Neural progenitor cell (in vitro differentiated cells): ENCODE measurements around the gene VAV2. TPM values are rescaled to one million over a fixed set of nuclear protein-coding genes. Genes with fewer than 3 reads are reported as not detected.

ENCODE experiments used
- DNase-seq: peaks from one replicate; pipeline ENCODE4 v3.0.0-alpha.2; 2016; ENCODE audit warnings: low spot score
- H2AFZ ChIP-seq: fragments of 200-600 bp; sonication (generic); replicated peaks from 2 replicates; pipeline ENCODE4 v1.6.1; 2016; ENCODE audit warnings: antibody characterized with exemption
- H3F3A ChIP-seq: fragments of 200-600 bp; sonication (generic); 2 replicates; pipeline ENCODE4 v1.6.1; 2016; ENCODE audit warnings: antibody characterized with exemption, low read depth
- H3K27ac ChIP-seq: fragments of 200-600 bp; sonication (generic); 2 replicates; pipeline ENCODE4 v1.5.1; 2016; ENCODE audit warnings: mild to moderate bottlenecking
- H3K27me3 ChIP-seq: fragments of 200-600 bp; sonication (generic); 2 replicates; pipeline ENCODE4 v1.6.1; 2016; ENCODE audit warnings: mild to moderate bottlenecking, moderate library complexity
- H3K36me3 ChIP-seq: fragments of 200-600 bp; sonication (generic); 2 replicates; pipeline ENCODE4 v1.5.1; 2016
- H3K4me1 ChIP-seq: fragments of 200-600 bp; sonication (generic); 2 replicates; pipeline ENCODE4 v1.6.1; 2016; ENCODE audit warnings: mixed run types
- H3K4me2 ChIP-seq: fragments of 200-600 bp; sonication (generic); 2 replicates; pipeline ENCODE4 v1.6.1; 2016
- H3K4me3 ChIP-seq: fragments of 200-600 bp; sonication (generic); 2 replicates; pipeline ENCODE4 v1.5.1; 2016
- H3K79me2 ChIP-seq: fragments of 200-600 bp; sonication (generic); 2 replicates; pipeline ENCODE4 v1.6.1; 2016; ENCODE audit warnings: low read depth
- H3K9ac ChIP-seq: fragments of 200-600 bp; sonication (generic); 2 replicates; pipeline ENCODE4 v1.6.1; 2016
- H3K9me3 ChIP-seq: fragments of 200-600 bp; sonication (generic); 2 replicates; pipeline ENCODE4 v1.5.1; 2016; ENCODE audit warnings: low read depth
- H4K20me1 ChIP-seq: fragments of 200-600 bp; sonication (generic); 2 replicates; pipeline ENCODE4 v1.6.1; 2016; ENCODE audit warnings: low read depth
- H3K27ac Mint-ChIP-seq: 3 replicates; pipeline ENCODE4 v1.8.0; 2021; ENCODE audit warnings: mixed read lengths
- H3K27me3 Mint-ChIP-seq: 2 replicates; pipeline ENCODE4 v1.8.0; 2022; ENCODE audit warnings: low read depth, mild to moderate bottlenecking, inconsistent platforms, moderate library complexity, mixed read lengths; ENCODE audit not compliant: insufficient read depth
- H3K36me3 Mint-ChIP-seq: 3 replicates; pipeline ENCODE4 v1.8.0; 2021; ENCODE audit warnings: mixed read lengths
- H3K4me1 Mint-ChIP-seq: 3 replicates; pipeline ENCODE4 v1.8.0; 2021; ENCODE audit warnings: mixed read lengths
- H3K4me3 Mint-ChIP-seq: 3 replicates; pipeline ENCODE4 v1.8.0; 2021; ENCODE audit warnings: mild to moderate bottlenecking, moderate library complexity, mixed read lengths
- H3K9me3 Mint-ChIP-seq: 3 replicates; pipeline ENCODE4 v1.8.0; 2020; ENCODE audit warnings: mixed read lengths
- EZH2 ChIP-seq: fragments of 200-600 bp; sonication (generic); IDR thresholded peaks from 2 replicates; pipeline ENCODE4 v1.6.1; 2017; ENCODE audit warnings: antibody characterized with exemption, mild to moderate bottlenecking, moderate library complexity
- EZH2phosphoT487 ChIP-seq: fragments of 200-600 bp; sonication (generic); IDR thresholded peaks from 2 replicates; pipeline ENCODE4 v1.6.1; 2017; ENCODE audit warnings: antibody characterized with exemption
- total RNA-seq: library from RNA; depleted of rRNA; stranded (reverse); fragments of >200 nt; gene quantifications from 2 replicates; pipeline ENCODE4 v1.2.3, GENCODE V29; 2015; ENCODE audit warnings: low replicate concordance
- TF ChIP-seq, protein P1 (sequence below): fragments of 200-600 bp; sonication (generic); IDR thresholded peaks from 2 replicates; pipeline ENCODE4 v1.5.1; 2017; ENCODE audit warnings: antibody characterized with exemption, mild to moderate bottlenecking

Gene VAV2
- total RNA-seq, 1 donor from 2014 or later: 12.9 TPM

DNA sequence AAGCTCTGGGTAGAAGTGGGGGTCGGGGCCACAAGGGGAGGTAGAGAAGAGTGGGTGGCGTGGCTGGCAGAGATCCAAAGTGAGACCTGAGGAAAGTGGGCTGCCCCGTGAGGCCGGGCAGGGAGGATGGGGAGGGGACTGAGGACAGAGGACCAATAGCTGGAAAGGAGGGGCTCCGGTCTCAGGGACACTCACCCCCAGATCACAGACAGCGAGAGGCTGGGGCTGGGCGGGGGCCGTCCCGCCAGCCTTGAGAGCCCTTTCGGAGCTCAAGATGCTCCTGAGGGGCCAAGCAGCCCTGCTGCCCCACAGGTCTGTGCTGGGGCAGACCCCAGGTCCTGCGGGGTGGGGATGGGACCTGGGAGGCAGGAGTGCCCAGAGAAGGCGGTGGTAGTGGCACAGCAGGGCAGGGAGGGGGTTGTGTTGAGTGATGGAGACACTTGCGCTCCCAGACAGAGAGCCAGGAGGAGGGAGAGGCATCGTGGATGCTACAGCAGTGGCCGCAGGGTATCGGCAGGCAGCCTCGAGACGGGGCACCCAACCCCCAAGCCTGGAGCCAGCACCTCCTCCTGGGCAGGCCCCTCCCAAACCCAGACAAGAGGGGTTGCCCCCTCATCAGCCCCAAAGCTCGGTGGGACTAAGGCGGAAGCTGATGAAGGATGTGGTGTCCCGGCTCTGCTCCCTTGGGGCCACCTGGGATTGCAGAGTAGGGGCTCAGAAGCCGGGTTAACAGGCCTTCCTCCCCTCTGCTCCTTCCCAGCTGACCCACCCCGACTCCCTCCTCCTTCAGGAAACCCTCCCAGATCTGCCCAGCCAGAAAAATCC is 257.3 kb downstream of the VAV2 start:
- Histone ChIP-seq H3K4me3 (no peak overlapping the region), H3K27me3 (no peaks in the 10 kb centered on the region), H3K79me2 (no peaks in the 10 kb centered on the region), H3K27ac (no peak overlapping the region), H2AFZ (peak overlapping the region; percentile 72), H3K36me3 (no peaks in the 10 kb centered on the region), H3K4me1 (peaks cover 19% of the 10 kb centered on the region), H3K9me3 (no peaks in the 10 kb centered on the region), H3K9ac (no peak overlapping the region), H3F3A (no peaks in the 10 kb centered on the region), H3K4me2 (peak overlapping the region; percentile 53), H4K20me1 (no peaks in the 10 kb centered on the region)
- Mint-ChIP-seq H3K4me3 (peak overlapping the region; percentile 21), H3K27ac (no peak overlapping the region), H3K27me3 (peaks cover 5% of the 10 kb centered on the region), H3K9me3 (no peaks in the 10 kb centered on the region), H3K36me3 (no peaks in the 10 kb centered on the region), H3K4me1 (peaks cover 20% of the 10 kb centered on the region)
- peak; percentile 1 for DNase-seq
- TF ChIP-seq, protein P1, sequence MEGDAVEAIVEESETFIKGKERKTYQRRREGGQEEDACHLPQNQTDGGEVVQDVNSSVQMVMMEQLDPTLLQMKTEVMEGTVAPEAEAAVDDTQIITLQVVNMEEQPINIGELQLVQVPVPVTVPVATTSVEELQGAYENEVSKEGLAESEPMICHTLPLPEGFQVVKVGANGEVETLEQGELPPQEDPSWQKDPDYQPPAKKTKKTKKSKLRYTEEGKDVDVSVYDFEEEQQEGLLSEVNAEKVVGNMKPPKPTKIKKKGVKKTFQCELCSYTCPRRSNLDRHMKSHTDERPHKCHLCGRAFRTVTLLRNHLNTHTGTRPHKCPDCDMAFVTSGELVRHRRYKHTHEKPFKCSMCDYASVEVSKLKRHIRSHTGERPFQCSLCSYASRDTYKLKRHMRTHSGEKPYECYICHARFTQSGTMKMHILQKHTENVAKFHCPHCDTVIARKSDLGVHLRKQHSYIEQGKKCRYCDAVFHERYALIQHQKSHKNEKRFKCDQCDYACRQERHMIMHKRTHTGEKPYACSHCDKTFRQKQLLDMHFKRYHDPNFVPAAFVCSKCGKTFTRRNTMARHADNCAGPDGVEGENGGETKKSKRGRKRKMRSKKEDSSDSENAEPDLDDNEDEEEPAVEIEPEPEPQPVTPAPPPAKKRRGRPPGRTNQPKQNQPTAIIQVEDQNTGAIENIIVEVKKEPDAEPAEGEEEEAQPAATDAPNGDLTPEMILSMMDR: no peak
- TF ChIP-seq EZH2 (no peak), EZH2phosphoT487 (no peak)

DNA sequence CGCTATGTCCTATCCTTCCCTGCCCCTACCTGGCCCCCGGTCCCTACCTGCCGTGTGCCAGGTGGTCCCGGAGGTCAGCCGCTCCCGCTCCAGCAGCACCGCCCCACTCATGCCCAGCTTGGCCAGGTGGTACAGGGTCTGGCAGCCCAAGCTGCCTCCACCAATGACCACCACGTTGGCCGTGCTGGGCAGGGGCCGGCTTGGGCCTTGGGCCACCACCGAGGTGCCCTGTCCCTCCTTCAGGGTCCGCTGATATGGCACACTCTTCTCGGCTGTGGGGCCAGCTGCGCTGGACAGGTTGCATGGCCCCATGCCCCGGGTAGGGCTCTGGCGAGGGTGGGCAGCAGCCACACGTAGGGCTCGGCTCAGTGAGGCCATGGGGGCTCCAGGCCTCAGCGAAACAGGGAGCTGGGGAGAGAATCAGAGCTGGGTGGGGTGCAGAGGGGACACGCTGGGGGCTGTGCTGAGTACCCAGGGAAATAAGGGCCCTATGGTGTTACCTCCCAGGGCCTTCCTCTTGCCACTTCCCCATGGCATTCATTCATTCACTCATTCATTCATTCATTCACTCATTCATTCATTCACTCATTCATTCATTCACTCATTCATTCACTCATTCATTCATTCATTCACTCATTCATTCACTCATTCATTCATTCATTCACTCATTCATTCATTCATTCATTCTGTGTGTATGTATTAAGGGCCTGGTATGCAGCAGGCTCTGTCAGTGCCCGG is 258.2 kb downstream of the VAV2 start:
- peak; percentile 13 for DNase-seq
- Histone ChIP-seq H3K36me3 (no peaks in the 10 kb centered on the region), H3K4me3 (no peak overlapping the region), H4K20me1 (no peaks in the 10 kb centered on the region), H2AFZ (no peak overlapping the region), H3K9ac (no peak overlapping the region), H3K27me3 (no peaks in the 10 kb centered on the region), H3K4me2 (no peak overlapping the region), H3K9me3 (no peaks in the 10 kb centered on the region), H3K4me1 (peaks cover 19% of the 10 kb centered on the region), H3F3A (no peaks in the 10 kb centered on the region), H3K79me2 (no peaks in the 10 kb centered on the region), H3K27ac (no peak overlapping the region)
- Mint-ChIP-seq H3K27me3 (peaks cover 5% of the 10 kb centered on the region), H3K27ac (no peak overlapping the region), H3K9me3 (no peaks in the 10 kb centered on the region), H3K36me3 (no peaks in the 10 kb centered on the region), H3K4me3 (peak overlapping the region; percentile 21), H3K4me1 (peaks cover 17% of the 10 kb centered on the region)
- TF ChIP-seq EZH2: no peak
- TF ChIP-seq EZH2phosphoT487: no peak
- TF ChIP-seq, protein P1: no peak

DNA sequence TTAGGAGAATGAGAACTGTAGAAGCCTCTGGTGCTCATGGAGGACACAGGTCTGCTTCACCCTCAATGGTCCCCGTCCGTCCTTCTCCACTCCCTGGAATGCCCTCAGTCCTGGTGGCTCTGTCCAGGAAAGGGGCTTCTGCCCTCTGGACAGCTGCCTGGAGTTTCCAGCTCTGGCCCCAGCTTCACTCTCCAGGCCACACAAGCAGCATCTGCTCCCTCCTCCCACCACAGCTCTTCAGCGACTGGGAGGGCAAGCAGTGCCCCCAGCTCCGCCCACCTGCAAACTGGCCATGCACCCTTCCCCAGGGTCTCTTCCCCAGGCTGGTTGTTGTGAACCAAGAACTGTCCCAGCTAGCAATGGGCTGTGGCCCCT is 258.7 kb downstream of the VAV2 start:
- H3K27me3 ChIP-seq: no peaks in the 10 kb centered on the region
- H3K4me2 ChIP-seq: no peak overlapping the region
- H3K27ac ChIP-seq: no peak overlapping the region
- peaks cover 18% of the 10 kb centered on the region for H3K4me1 ChIP-seq
- peaks cover 17% of the 10 kb centered on the region for H3K4me1 Mint-ChIP-seq
- no peaks in the 10 kb centered on the region for H3K79me2 ChIP-seq
- no peaks in the 10 kb centered on the region for H3F3A ChIP-seq
- peak; percentile 16 for DNase-seq
- no peak overlapping the region for H3K4me3 ChIP-seq
- no peak overlapping the region for H2AFZ ChIP-seq
- H4K20me1 ChIP-seq: no peaks in the 10 kb centered on the region
- H3K27ac Mint-ChIP-seq: no peak overlapping the region
- no peaks in the 10 kb centered on the region for H3K9me3 ChIP-seq
- H3K4me3 Mint-ChIP-seq: no peak overlapping the region
- H3K27me3 Mint-ChIP-seq: peaks cover 8% of the 10 kb centered on the region
- H3K9me3 Mint-ChIP-seq: no peaks in the 10 kb centered on the region
- TF ChIP-seq EZH2phosphoT487: no peak
- TF ChIP-seq, protein P1: no peak
- no peak for TF ChIP-seq EZH2
- no peak overlapping the region for H3K9ac ChIP-seq
- H3K36me3 Mint-ChIP-seq: no peaks in the 10 kb centered on the region
- H3K36me3 ChIP-seq: no peaks in the 10 kb centered on the region
